Raji (cell line): ENCODE measurements around the gene SHFL.

Experiments used
- POLR2A ChIP-seq: IDR thresholded peaks from 2 replicates; pipeline ENCODE4 v1.6.1; 2011; ENCODE audit warnings: low read depth, low read length, control low read depth; ENCODE audit not compliant: insufficient read depth

The SHFL gene

DNA sequence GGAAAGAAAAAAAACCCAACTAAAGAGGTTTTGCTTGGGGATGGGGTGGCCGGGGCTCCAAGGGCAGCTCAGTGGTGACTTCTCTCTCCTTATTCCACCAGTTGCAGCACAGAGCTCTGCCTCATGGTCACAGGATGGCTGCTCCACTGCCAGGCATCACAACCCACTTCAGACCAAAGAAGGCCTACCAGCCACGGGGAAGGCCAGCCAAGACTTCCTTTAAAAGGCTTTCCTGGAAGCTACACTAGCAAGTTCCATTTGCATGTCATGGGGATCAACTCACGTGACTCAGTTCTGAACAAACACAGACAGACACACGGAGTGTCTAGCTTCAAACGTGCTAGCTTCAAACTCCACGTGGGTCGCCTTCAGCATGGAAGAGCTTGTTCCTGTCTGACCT lies 46.8 kb downstream of the SHFL start:
- no peak for TF ChIP-seq POLR2A

DNA sequence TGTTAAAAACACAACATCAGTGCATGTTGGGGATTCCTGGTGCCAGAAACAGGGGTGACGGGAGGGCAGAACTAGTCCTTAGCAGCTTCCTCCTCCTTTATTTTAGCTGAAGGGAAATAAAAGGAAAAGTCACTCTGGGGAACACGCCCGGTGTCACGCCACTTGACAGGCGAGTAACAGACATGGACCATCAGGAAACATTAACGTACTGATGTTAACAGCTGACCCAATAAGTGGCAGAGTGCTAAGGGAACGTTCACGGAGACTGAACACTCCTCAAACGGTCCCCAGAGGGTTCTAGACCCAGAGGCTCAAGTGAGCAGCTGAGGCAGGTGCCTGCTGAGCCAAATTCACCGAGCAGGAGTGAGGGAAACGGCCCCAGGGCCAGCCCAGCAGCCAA lies 47.5 kb downstream of the SHFL start:
- no peak for TF ChIP-seq POLR2A

DNA sequence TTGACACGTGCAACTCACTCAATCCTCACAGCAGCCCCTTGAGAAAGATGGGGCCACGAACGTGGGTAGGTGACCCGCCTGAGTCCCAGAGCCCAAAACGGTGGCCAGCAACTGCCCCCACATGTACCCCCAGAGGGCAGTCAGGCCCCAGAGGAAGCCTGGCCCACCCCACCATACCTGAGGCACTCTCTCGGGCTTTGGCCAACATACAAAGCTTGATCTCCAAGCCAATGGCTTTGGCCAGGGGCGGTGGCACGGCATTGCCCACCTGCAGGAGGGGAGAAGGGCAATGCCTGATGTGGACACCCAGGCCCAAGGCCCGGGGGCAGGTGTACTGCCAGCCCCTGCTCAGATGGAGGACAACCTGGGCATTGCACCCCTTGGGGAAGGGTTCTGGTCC lies 47.9 kb downstream of the SHFL start:
- TF ChIP-seq POLR2A = no peak

DNA sequence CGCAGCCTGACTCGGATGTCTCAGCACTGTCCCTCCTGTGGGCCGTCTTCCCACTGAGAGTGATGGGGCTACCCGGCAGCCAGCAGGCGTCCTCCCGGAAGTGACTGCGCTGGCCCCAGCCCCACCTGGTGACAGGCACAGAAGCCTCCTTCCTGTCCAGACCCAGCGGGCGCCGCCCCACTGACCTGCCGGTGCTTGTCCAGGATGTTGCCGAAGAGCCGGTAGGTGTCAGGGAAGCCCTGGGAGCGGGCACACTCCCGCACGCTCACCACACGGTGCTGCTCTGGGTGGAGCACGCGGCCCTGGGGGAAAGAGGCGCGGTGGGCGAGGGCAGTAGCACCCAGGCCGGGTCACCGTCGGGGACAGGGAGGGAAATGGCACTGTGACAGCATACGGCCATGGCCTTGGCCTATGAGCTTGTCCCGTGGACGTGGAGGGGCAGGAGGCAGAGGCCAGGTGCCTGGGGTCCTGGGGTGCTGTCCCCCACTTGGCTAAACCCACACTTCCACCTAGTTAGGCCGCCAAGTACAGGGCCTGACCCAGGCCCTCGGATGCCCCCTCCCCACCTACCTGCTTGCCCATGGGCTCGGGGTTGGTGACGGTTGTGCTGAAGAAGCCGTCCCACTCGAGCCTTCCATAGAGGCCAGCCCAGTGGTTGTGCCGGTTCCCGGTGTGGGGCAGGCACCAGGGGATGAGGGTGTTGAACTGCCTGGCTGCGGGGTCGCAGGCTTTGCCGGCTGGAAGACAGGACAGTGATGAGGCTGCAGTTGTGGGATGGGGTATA lies 49.6 kb downstream of the SHFL start:
- no peak for TF ChIP-seq POLR2A

DNA sequence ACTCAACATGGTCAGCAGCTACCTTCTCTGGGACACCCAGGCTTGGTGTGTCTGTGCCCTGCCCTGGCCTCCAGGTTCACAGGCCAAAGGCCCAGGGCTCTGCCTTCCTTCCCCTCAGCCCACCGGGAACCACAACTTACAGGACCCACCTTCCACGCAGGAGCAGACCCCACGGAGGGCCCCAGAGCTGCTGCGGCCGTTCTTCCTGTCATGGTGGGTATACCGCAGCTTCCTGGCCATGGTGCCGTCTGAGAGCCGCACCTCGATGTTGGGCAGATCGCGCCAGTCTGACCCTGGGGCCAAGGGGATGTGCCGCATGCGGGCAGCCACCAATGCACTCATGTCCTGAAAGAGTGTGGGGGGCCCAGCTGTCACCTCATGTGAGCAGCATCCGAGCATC lies 50.8 kb downstream of the SHFL start:
- TF ChIP-seq POLR2A = no peak

DNA sequence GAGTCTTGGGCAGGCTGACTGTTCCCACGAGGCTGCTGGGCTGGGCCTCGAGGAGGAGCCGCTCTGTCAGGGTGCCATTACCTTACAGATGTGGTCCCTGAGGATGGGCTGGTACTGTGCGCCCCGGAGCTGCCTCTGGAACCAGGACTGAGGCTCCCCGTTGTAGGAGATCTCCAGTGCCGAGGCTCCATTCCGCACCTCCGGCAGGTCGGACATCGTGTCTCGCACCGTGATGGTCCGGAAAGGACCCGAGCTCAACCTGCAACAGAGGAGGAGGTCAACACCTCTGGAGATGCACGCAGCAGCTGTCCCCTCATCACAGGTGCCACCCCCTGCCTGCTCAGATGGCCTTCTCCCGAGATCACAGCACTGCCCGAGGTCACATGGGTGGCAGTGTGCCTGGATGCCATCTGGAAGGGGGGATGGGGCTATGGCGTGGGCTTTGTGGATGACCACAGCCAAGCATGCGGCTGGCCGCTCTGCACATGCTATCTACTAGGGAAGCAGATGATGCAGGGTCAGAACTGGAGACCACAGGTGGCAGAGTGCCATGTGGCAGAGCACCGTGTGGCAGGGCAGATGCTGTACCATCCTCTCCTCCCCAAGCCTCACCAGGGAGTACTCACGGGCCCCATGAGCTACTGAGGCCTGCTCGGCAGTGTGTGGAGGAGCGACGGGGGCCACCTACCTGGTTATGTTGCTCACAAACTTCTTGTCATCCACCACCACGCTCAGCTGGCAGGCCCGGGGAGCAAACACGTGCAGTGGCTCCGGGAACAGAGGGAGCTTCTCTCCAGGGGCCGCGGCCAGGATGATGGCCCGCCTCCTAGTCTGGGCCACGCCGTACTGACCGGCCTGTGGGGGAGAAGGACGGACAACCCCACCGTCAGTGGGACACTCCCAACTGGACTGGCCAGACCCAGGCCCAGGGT lies 51.9 kb downstream of the SHFL start:
- no peak for TF ChIP-seq POLR2A

DNA sequence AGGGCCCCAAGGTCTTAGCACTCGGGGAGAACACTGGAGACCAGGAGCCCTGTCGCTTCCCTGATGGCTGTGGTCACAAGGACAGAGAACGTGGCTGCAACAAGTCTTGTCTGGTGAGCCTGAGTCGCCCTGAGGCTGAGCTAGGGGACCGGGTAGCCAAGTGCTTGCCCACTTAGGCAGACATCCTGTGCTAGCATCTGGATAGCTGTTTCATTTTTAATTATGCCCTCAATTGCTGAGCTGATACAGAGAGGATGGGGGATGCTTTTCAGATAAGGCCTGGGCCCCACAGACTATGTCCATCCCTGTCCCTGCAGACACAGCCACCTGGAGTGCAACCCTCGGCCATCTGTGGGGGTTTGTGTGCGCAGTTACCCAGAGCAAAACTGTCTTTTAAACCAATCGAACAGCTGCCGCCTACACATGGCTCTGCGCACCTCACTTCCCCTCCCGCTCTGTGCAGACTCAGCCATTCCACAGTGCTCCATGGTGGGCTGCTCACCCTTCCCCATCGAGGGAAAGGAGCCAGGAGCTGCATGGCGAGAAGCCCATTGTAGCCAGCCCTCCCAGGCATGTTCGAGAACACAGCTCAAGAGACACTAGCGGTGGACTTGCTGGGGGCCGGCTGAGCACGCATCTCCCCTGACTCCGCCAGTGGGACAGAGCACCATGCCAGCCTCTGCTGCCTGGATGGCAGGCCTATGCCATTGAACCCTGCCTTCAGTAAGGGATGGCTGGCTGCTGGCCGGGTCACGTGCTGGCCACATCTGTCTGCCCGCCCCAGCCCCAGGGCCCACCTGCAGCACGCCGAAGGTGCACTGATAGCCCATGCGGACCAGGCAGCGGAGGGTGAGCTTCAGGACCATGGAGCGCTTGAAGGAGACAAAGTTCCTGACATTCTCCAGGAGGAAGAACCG lies 53.0 kb downstream of the SHFL start:
- TF ChIP-seq POLR2A = no peak

DNA sequence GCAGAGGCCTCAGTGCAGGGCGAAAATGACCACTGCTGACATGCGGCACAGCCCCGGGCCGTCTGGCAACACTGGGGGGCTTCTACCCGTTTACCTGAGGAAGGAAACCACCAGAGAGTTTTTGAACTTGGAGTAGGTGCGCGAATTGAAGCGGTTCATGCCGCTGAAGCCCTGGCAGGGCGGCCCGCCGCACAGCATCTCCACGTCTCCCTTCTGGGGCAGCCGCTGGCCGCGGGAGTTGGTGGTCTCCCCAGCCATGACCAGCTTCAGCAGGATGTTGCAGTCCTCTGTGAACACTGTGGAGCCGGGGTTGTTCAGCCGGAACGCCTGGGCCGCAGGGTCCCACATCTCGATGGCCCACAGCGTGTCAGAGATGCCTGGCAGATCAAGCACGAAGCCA lies 53.8 kb downstream of the SHFL start:
- TF ChIP-seq POLR2A = no peak

DNA sequence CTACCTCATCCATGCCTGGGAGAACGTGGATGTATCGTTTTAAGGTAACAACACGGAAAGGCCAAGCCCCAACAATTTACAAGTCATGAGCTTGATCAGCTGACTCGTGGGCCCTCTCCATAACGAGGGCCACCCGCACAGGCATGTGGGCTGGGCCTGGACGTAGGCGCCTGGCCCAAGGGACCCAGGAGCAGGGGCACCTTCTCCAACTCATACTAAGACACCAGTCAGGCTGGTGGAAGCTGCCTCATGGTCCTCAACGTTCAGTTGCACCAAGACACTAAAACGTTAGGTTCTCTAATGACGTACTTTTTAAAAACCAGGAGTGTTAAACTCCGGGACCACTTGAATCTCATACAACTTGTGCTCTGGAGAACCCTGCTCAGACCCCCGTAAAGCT lies 55.4 kb downstream of the SHFL start:
- TF ChIP-seq POLR2A = no peak

DNA sequence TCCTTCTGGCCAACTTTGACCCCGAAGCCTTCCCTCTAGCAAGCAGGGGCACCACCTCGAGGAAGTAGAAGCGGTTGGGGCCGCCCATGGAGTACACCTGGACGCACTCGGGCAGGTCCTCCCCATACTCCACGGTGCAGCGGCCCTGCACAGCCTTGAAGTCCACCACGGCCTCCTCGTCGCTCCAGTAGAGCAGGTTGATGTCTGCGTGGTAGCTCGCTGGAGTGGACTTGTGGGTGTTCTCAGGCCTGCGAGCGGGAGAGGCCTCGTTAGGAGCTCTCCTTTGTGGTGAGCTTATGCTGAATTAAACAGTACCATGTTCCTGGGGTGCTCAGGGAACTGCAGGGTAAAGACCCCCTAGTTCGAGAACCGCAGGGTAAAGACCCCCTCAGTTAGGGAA lies 55.9 kb downstream of the SHFL start:
- no peak for TF ChIP-seq POLR2A
